Measurements from ENCODE around the gene XIRP1.

DNA sequence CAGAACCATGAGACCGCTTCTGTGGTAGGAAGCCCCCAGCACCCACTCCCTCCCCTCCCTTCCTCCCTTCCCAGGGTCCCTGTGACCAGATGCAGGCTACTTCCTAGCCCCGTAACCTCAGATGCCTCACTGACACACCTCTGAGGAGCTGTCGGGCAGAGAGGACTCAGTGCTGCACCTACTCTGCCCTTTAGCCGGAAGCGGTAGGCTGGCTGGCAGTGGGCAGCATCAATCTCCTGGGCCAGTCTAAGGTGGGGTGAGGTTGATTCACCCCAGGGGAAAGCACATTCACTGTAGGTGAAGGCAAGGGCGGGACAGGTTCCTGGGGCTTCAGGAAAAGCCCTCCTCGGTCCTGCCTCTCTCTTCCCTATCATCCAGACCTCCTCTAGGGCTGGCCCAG is 58.1 kb downstream of the XIRP1 start:
- TF ChIP-seq, protein P1, sequence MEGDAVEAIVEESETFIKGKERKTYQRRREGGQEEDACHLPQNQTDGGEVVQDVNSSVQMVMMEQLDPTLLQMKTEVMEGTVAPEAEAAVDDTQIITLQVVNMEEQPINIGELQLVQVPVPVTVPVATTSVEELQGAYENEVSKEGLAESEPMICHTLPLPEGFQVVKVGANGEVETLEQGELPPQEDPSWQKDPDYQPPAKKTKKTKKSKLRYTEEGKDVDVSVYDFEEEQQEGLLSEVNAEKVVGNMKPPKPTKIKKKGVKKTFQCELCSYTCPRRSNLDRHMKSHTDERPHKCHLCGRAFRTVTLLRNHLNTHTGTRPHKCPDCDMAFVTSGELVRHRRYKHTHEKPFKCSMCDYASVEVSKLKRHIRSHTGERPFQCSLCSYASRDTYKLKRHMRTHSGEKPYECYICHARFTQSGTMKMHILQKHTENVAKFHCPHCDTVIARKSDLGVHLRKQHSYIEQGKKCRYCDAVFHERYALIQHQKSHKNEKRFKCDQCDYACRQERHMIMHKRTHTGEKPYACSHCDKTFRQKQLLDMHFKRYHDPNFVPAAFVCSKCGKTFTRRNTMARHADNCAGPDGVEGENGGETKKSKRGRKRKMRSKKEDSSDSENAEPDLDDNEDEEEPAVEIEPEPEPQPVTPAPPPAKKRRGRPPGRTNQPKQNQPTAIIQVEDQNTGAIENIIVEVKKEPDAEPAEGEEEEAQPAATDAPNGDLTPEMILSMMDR (conservative IDR thresholded peaks at IDR 0.05; ENCODE audit: low read depth in 2 of 2) = no peak
- no peak for TF ChIP-seq EZH2 (IDR thresholded peaks at IDR 0.05; ENCODE audit: low read depth, unreplicated experiment)
- TF ChIP-seq CREB1 (CRISPR knock-in tag; IDR thresholded peaks at IDR 0.05; ENCODE audit: low read depth) = no peak
- TF ChIP-seq POLR2AphosphoS5 (IDR thresholded peaks at IDR 0.05; ENCODE audit: low read depth) = no peak
- TF ChIP-seq, protein P2, sequence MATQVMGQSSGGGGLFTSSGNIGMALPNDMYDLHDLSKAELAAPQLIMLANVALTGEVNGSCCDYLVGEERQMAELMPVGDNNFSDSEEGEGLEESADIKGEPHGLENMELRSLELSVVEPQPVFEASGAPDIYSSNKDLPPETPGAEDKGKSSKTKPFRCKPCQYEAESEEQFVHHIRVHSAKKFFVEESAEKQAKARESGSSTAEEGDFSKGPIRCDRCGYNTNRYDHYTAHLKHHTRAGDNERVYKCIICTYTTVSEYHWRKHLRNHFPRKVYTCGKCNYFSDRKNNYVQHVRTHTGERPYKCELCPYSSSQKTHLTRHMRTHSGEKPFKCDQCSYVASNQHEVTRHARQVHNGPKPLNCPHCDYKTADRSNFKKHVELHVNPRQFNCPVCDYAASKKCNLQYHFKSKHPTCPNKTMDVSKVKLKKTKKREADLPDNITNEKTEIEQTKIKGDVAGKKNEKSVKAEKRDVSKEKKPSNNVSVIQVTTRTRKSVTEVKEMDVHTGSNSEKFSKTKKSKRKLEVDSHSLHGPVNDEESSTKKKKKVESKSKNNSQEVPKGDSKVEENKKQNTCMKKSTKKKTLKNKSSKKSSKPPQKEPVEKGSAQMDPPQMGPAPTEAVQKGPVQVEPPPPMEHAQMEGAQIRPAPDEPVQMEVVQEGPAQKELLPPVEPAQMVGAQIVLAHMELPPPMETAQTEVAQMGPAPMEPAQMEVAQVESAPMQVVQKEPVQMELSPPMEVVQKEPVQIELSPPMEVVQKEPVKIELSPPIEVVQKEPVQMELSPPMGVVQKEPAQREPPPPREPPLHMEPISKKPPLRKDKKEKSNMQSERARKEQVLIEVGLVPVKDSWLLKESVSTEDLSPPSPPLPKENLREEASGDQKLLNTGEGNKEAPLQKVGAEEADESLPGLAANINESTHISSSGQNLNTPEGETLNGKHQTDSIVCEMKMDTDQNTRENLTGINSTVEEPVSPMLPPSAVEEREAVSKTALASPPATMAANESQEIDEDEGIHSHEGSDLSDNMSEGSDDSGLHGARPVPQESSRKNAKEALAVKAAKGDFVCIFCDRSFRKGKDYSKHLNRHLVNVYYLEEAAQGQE (IDR thresholded peaks at IDR 0.05; ENCODE audit: unreplicated experiment) = no peak
- TF ChIP-seq ZNF114 (CRISPR knock-in tag; IDR thresholded peaks at IDR 0.05) = no peak
- no peak for TF ChIP-seq STAT1 (IDR thresholded peaks at IDR 0.05; ENCODE audit: unreplicated experiment)

All from GM23338 (cell line).